Iris pigment epithelial cell (primary cell): ENCODE data around the gene MICOS13.
A peak's percentile ranks its signal among the peaks of the same experiment; 100 is the strongest.

Experiments used
- DNase-seq: peaks from one replicate; pipeline ENCODE4 v3.0.0-alpha.2; 2011; ENCODE audit warnings: low read depth

The MICOS13 gene

DNA sequence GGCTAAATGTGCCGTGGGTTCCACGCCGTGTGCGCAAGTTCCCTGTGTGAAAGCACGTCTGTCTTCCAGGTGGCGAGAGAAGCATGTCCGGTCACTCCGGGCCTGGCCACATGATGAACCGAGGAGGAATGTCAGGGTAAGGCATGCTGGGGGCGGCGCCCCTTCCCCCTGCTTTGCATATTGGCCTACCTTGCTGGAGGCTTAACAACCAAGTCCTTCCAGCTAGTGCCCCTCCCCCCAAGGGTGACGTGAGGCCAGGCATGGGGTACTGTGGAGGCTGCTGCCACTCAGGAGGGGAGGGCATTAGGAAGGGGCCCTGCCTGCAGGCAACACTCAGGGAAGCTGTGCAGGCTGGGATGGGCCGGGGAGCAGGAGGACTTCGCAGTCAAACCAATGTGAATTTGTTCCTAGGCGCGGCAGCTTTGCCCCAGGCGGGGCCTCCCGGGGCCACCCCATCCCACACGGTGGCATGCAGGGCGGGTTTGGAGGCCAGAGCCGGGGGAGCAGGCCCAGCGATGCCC lies 12.5 kb downstream of the MICOS13 start:
- no peak for DNase-seq

DNA sequence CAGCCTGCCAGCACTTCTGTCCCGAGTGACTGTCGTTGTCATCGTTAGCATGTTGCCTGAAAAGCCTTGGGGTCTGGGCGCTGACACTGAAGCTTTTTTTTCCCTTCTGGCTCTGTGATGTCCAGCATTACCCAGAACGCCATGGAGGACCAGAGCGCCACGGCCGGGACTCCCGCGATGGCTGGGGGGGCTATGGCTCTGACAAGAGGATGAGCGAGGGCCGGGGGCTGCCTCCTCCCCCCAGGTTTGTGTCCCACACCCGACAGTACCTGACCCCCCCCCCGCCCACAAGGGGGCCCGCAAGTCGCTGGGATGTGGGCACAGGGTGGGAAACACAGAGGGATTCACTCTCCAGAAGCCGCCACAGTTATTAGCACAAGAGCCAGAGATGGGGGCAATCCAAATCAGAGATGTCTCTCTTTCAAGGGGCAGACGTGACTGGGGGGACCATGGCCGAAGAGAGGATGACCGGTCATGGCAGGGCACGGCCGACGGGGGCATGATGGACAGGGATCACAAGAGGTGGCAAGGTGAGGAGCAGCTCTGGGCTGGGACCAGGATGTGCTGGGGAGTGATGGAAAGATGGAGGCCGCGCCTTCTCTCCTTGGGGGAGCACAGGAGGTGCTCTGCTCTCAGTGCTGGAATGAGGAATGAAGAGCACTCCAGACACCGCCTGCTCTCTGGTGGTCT lies 13.2 kb downstream of the MICOS13 start:
- DNase-seq, result no peak

DNA sequence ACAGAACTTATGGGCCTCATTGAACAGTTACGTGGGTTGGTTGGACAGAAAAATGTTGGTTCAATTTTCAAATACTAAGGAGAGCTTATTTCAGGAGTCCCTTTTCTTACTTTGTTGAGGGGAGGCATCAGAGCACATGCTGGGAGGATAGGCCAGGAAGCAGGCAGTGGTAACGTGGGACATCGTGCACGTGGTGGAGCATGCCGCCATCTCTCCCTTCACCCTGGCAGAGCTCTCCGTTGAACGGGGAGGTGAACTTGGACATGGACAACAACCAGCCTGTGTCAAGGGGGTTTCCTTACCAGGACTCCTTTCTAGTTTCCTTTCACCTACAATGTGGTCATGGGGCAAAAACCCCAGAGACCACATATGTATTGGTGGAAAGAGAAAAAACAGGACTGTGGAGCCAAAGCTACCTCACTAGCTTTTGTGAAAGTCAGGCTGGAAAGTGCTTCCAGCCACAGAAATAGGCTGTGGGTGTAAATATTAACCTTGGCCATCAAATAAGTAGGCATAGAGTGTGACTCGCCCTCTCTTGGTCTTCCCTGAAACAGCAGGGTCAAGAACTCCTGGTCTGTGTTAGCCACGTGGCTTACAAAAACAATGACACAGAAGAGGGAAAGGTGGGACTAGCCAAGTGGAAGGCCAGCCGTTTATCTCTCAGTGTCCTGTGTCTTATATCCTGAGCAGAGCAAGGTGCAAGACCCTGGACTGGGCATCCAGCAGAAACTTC lies 14.4 kb downstream of the MICOS13 start:
- peak; percentile 80 for DNase-seq

DNA sequence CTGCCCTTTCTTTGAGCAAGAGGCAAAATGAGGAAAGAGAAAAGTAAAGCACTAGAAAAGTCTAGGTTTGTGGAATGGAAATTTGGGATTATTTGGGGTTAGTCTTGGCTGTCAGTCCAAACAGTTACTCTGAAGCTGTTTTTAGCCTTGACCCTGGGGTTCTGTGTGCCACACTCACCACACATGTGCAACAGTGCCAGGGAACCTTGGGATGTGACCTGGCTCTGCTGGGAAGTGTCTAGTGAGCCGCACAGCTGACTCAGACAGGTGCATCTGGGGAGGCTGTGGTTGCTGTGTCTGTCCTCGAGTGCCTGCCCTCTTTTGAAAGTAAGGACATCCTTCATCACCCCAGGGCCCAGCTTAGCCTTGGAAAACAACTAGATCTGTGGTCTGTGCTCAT lies 15.8 kb downstream of the MICOS13 start:
- DNase-seq, result no peak

DNA sequence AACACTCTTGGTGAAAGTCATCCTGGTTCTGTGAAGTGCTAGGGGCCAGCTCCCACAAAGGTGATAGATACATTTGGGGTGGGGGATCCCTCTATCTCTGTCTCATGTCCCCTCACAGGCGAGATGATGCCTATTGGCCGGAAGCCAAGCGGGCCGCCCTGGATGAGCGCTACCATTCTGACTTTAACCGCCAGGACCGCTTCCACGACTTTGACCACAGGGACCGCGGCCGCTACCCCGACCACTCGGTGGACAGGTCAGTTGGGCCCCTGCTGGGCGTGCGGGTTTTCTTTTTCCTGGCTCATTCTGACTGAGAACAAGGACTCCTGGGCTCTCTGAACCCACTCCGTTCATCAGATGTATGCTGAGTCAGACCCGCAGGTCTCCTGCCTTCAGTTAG lies 16.4 kb downstream of the MICOS13 start:
- DNase-seq, result no peak

DNA sequence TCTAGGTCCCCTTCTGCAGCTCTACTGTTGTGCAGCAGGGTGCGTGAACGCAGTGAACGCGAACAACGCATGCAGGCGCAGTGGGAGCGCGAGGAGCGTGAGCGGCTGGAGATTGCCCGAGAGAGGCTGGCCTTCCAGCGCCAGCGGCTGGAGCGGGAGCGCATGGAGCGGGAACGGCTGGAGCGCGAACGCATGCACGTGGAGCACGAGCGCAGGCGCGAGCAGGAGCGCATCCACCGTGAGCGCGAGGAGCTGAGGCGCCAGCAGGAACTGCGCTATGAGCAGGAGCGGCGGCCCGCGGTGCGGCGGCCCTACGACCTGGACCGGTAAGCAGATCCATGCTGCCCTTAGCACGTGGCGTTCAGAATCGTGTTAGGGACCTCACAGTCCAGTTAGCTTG lies 18.8 kb downstream of the MICOS13 start:
- DNase-seq, result no peak

DNA sequence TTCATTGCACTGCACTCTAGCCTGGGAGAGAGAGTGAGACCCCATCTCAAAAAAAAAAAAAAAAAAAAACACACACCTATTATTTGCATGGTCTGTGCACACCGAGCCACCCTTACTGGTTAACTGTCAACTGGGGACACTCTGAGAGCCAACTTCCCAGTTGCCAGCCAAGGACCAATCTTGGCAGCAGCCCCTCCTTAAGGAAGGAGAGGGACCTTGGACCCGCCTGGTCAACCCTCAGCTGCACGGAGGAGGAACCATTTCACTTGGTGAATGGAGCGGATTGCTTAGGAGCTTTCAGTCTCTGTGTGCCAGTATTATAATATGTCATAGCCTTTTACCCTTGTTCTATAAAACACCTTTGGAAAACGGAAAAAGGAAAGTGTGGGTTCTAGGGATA lies 24.9 kb downstream of the MICOS13 start:
- no peak for DNase-seq

DNA sequence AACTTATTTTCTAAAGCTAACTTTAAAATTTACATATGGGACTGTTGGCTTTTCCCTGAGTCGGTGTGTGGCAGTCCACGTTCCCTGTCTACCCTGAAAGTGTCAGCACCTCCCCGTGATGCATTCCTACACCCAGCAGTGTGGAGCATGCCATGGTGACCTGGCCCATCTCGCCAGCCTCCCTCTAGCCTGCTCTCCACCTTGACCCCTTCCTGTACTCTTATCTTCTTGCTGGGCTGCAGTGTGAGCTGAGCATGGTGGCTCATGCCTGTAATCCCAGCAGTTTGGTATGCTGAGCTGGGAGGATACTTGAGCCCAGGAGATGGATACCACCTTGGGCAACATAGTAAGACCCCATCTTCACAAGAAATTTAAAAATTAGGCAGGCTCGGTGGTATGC lies 25.4 kb downstream of the MICOS13 start:
- no peak for DNase-seq

DNA sequence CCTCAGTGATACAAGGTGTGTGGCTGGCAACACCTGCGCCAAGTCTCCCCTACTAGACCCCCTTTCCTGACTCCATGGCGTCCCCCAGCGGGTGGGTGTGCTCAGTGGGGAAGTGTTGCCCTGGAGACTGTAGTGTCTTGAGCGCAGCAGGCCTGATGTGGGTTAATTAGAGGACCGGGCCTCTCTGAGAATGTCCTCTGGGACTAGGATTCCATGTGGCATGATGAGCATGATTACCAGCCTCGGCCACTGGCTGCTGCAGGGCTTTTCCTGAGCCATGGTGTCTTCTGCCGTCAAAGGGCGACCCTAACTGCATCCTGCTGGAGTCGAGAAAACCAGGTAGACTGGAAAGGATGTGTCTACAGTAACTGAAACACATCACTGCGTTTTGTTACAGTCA lies 28.1 kb downstream of the MICOS13 start:
- no peak for DNase-seq

DNA sequence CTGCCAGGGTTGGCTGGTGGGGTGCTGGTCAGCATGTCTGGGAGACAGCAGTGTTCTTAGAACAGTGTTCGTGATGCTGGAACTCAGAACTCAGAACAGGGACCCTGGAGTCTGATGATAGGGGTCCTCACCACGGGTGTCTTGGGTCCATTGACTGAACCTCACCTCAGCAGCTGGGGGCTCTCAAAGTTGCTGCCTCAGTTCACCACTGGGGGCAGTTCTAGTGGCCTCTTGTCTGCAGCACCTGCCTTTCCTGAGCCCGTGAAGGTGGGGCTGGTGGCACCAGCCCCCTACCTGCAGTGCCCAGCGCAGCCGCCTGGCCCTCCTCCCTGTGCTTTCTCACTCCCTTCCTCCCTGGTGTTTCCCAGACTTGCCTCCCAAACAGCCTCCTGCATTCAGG lies 29.0 kb downstream of the MICOS13 start:
- DNase-seq, result no peak

DNA sequence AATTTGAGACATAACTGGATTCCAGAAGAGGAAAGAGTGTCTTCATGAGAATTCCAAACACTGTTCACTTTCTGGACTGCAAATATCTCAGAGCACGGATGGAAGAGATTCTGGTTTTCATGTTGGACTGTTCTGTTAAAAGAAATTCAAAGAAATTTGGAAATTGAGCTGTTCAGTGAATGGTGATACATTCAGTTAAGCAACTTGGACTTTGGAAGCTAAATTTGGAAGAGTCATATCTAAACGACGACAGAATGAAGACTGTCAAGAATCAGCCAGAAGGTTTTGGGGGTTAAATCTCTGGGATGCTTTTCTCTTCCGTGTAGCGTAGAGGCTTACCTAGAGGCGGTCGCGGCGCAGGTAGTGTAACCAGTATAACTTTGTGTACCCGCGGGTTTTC lies 31.9 kb downstream of the MICOS13 start:
- DNase-seq, result no peak

DNA sequence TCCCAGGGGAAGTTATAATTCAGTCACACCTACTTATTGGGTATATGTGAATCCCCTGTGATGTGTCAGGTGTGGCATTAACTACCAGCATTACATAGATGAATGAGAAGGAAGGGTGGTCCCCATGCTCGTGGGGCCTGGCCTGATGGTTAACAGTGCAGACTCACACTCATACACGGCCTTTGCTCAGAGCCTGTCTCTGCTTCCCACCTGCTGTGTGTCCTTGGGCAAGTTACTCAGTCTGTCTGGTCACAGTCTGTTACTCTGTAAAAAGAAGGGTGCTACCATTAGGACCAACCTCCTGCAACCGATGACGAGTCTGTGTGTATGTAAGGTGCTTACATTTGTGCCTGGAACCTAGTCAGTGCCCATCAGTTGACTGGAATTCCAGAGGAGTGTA lies 33.6 kb downstream of the MICOS13 start:
- no peak for DNase-seq

DNA sequence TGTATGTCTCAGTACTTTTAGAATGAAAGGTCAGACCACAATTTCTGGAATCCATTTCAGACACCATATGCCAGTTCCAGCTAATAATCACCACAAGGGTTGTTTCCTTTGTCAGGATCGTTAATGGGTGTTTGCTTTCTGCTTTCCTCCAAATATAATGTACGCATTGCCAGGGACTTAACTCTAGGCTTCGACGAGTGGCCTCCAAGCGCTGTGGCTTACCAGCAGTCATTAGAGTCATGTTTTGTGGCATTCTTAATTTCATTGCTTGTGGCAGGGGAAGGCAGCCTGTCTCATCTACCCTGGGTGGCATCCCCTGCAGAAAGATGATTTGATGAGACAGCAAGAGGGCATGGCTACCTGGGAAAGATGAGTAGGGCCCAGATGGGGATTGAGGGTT lies 34.9 kb downstream of the MICOS13 start:
- no peak for DNase-seq

DNA sequence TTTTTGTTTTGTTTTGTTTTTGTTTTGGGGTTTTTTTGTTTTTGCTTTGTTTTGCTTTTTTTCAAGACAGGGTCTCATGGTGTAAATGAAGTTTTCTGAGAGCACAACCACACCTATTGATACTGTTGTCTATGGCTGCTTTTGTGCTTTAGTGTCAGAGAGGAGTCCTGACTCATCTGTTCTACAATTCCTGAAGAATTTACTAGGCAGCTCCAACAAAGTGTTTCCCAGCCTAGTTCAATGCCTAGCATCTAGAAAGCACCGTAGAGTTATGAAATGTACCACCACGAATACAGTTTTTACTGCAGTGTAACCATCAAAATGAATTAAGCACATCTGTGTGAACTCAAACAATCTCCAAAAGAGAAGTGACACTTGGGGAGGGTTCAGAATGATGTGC lies 36.3 kb downstream of the MICOS13 start:
- peak; percentile 64 for DNase-seq

DNA sequence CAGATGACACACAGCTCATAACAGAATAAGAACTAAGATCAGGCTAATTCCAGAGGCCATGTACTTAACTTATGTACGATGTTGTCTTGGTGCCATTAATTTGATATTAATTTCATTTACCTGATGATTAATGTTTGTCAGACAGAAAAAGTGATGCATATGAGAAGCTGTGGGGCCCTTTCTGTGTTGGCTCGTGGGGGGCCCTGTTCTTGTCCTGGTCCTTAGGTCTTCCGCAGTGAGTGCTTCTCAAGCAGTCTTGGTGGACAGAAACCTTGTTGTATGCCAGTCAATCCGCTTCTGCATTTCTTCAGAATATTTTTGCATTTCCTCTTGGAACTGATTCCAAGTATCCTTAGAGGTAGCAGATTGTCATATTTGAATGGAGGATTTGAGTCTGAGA lies 37.3 kb downstream of the MICOS13 start:
- DNase-seq, result no peak

DNA sequence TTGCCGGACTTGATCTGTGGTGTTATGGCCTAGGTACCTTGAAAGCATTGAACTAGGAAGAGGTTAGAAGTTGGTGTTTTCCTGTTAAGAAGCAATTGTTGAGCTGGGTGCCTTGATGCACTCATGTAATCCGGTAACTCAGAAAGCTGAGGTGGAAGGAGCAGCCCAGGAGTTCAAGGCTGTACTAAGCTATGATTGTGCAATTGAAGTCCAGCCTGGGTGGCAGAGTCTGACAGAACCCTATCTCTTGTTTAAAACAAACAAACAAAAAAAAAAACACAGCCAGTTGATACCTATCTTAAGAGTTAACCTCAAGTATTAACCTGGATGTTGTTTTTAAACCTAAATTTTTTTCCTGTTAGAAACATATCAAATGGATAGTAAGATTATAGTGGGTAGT lies 38.1 kb downstream of the MICOS13 start:
- DNase-seq, result peak; percentile 63

DNA sequence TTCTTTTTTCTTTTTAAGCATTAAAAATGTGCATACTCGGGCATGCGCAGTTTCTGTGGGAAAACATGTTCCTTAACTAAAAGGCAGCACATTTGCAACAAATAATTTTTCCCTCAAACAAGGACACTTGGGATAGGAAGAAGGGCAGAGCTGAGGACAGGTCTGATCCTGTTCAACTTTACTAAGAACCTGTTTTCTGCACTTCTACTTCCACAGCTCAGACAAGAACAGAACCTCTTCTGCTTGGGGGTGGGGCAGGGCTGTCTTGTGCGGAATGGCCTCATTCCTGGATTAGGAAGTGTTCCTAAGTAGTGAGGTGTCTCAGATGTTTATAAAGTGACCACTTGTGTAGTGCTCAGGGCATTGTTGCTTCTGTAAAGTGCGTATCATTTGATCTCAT lies 39.1 kb downstream of the MICOS13 start:
- no peak for DNase-seq

DNA sequence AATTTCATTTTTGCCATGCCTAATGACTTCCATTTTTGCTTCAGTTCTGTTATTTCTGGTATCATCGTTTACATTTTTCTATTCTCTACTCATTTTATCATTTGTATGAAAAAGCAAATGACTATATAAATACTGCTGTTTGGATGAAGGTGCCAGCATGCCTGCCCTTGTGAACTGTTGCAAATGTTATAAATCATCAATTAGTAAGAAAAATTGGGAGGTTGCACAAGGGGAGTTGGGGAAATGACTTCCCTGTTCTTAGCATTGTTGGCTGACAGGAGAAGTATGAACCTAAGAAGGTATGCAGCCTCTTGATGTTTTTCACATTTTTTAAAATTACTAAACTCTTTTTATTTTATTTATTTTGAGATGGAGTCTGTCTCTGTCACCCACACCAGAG lies 42.3 kb downstream of the MICOS13 start:
- no peak for DNase-seq

DNA sequence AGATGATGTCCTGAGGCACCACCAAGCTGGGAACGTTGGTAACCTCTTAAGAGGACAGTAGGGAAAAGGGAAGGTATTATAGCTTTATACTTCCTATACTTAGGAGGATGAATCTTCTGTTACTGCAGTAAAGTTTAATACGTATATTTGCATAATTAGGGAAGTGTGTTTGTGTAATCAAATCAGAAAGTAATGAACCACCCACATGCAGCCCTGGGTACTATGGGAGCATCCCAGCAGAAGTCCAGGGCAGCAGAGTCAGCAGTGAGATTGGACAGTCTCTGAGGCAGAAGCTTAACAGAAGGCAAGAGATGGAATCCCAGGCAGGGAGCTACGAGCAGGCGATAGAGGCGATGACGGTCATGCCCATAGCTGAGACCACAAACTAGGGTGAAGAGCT lies 44.9 kb downstream of the MICOS13 start:
- no peak for DNase-seq

DNA sequence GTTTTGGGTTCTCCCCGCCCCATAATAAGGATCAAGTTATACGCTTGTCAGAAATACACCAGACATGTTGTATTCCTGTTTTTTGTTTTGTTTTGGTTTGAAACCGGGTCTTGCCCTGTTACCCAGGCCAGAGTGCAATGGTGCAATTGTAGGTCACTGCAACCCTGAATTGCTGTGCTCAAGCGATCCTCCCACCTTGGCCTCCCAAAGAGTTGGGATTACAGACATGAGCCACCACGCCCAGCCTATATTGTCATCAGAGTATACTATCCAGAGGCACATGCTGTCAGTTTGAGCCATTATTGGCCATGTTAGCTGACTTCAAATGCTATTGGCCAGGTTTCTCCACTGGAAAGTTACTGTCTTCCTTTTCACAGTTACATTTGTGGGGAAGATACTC lies 47.7 kb downstream of the MICOS13 start:
- no peak for DNase-seq

DNA sequence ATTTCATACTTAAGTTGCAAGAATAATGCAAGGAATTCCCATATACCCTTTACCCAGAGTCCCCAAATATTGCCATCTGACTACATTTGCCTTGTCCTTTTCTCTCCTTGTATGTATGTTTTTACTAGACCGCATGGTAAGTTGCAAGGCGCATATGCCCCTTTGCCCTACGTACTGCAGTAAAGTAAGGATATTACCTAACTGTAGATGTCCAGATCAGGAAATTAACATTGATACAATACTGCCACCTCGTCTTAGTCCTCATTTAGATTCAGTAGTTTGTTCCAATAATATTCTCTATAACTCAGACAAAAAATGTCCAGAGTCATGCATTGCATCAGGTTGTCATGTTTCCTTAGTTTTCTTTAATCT lies 48.1 kb downstream of the MICOS13 start:
- DNase-seq, result no peak

DNA sequence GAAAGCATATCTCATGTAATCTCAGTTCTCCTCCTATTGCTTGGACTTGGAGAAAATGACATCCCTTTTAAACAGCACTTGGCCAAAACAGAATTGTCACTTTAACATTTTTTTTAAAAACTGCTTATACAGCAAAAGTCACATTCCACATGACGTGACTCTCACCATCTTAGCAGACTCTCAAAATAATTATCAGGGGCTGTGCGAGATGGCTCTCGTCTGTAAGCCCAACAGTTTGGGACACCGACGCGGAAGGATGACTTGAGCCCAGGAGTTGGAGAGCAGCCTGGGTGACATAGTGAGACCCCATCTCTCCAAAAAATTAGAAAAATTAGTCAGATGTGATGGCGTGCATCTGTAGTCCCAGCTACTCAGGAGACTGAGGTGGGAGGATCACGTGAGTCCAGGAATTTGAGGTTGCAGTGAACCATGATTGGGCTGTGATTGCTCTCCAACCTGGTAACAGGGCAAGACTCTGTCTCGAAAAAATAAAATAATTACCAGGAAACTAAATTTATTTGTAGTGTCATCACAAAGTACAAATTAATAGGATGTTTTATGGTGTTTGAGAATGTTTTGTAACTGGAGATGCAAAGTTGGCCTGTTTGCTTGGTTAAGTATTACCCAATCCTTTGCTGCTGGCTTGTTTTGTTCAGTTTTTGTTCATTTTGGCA lies 48.6 kb downstream of the MICOS13 start:
- peak; percentile 32 for DNase-seq

DNA sequence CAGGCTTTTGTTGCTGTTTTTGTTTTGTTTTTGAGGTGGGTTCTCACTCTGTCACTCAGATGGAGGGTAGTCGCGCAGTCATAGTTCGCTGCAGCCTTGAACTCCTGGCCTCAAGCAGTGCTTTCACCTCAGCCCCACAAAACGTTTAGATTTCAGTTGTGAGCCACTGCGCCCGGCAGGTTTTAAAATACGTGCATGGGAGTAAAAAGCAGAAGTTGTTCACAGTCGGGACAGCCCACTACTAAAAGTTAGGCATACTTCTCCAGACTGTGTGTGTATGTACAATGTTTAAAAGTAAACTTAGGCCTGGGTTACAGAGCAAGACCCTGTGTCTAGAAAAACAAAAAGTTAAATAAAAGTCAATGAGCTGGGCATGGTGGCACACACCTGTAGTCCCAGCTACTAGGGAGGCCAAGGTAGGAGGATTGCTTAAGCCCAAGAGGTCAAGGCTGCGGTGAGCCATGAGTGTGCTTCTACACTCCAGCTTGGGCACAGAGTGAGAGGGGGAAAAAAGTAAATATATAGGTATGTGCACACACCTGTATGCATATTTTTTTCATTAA lies 51.3 kb downstream of the MICOS13 start:
- no peak for DNase-seq
